Retinal pigment epithelial cell (primary cell): ENCODE results near the gene NEUROD2.

Experiments
- DNase-seq: peaks from one replicate; pipeline ENCODE4 v3.0.0-alpha.2; 2010; ENCODE audit warnings: low read depth
- H3K4me3 ChIP-seq: 2 replicates; pipeline ENCODE4 v1.5.1; 2011; ENCODE audit warnings: mild to moderate bottlenecking, low read length, control low read depth, moderate library complexity
- CTCF ChIP-seq: conservative IDR thresholded peaks from 2 replicates; pipeline ENCODE4 v1.5.1; 2011; ENCODE audit warnings: low read depth, low read length, control low read depth, inconsistent platforms

The NEUROD2 gene

DNA sequence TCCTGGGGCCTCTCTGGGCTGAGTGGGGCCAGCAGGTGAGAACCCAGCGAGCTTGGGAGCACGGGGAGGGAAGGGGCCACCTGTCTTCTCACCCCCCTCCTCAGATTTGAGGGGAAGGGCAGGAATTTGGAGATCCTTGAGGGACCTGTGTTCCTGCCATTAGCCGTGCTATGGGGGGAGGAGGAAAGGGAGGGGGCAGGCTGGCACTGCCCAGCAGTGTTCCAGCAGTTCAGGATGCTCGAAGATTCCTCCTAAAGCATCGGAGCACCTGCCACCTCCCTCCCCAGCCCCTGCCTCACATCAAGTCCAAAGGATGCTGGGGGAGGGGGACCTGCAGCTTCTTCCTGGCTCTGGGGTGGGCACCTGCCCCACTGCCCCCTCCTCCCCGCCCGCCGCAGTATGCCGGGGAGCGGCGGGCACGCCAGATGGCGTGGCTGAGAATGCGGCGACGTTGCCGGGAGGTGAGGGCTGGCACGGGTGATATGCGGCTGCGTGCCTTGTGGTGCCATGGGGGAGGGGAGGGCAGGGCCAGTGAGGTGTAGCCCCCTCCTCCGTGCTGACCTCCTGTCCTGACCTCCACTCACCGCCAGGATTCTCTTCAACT, 4.7 kb upstream of the NEUROD2 start:
- no peak overlapping the region for H3K4me3 ChIP-seq
- no peak for TF ChIP-seq CTCF
- no peak for DNase-seq

GRCh38 chr17:39611401-39612112, 3.8 kb upstream of the NEUROD2 start:
- TF ChIP-seq CTCF = no peak
- no peak for DNase-seq

DNA sequence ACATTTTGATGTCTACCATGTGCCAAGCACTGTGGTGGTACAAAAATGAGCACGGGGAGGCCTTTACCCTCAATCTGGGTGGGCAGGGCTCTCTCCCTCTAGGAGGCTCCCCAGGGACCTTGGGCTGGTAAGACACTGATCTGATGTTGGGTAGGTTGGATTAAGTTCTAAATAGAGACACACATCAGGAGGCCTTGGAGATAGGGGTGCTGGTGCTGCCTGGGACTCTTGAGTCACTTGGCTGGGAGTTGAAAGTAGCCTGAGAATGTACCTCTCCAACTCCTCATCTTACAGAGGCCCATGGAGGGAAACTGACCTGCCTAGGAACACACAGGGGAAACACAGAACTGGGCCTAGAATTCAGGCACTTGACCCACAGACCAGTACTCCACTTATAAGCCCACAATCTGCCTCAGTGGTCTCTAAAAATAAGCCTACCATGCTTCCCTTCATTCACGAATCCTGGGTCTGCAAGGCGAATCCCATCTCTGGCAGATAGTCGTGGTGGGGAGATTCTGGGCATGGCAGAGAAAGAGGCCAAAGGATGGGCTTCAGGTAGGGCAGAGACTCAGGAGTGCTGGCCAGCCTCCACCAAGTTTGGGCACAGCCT, 1.8 kb upstream of the NEUROD2 start:
- no peak for TF ChIP-seq CTCF
- no peak overlapping the region for H3K4me3 ChIP-seq
- no peak for DNase-seq

More at GRCh38 chr17:39611401-39612112, 3.8 kb upstream of the NEUROD2 start:
- H3K4me3 ChIP-seq = no peak overlapping the region

- no peak for TF ChIP-seq CTCF
- no peak overlapping the region for H3K4me3 ChIP-seq
- no peak for DNase-seq
These were observed 642 bp upstream of the NEUROD2 start for GRCh38 chr17:39608142-39608981.

DNA sequence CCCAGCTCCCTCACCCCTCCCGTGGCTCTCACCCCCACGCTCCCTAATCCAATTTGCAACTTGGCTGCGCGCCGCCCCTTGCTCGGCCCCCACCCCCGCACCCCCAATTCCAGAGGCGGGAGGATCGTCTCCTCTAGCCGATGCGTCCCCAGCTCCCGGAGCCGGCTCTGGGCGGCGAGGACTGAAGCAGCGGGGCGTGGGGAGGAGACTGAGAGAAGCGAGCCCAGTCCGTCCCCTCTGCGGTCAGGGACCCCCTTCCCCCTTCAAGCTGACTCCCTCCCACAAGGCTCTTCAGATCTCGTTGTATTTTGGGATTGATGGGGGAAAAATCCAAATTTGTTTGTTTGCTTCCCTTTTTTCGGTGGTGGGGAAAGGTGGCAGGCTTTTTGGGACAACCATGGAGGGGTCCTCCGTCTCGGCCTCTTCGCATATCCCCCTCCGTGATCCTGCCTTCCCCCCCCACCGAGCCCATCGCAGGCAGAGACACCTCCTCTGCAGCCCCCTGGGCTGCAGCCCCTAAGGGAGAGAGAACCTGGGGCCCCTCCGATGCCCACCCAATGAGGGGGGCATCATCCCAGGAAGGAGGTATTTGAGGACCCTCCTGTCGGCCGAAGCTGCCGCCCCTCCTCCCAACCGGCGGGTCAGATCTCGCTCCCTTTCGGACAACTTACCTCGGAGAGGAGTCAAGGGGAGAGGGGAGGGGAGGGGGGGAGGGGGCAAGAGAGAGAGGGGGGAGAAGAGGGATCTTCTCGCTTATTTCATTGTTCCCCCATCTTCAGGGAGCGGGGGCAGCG, 466 bp downstream of the NEUROD2 start:
- no peak for DNase-seq
- no peak for TF ChIP-seq CTCF
- H3K4me3 ChIP-seq = no peak overlapping the region

- no peak for TF ChIP-seq CTCF
- no peak overlapping the region for H3K4me3 ChIP-seq
- DNase-seq = no peak
These were observed 1.2 kb downstream of the NEUROD2 start for GRCh38 chr17:39606434-39607056.
